ENCODE results near the gene KCNJ14. TPM values are rescaled to one million over a fixed set of nuclear protein-coding genes. Genes with fewer than 3 reads are reported as not detected.

KCNJ14 gene
- total RNA-seq, 4 donors from 2014 or later, result 4.2 to 4.7 (median 4.6) TPM

GRCh38 chr19:48477067-48477685, 21.8 kb downstream of the KCNJ14 start:
- no peak for DNase-seq (ENCODE audit: low spot score in 2 of 2)
- H3K9me3 ChIP-seq, result no peaks in the 10 kb centered on the region
- no peak for TF ChIP-seq POLR2A (IDR thresholded peaks at IDR 0.05)
- TF ChIP-seq EP300 (IDR thresholded peaks at IDR 0.05), result no peak
- no peak for TF ChIP-seq CTCF (IDR thresholded peaks at IDR 0.05)
- TF ChIP-seq POLR2AphosphoS5 (IDR thresholded peaks at IDR 0.05), result no peak
- WGBS, result 75% methylated on average over 9 of the region's 10 CpGs
- no peak overlapping the region for H3K4me3 ChIP-seq
- no peak overlapping the region for H3K27ac ChIP-seq
- no peaks in the 10 kb centered on the region for H3K27me3 ChIP-seq
- H3K4me1 ChIP-seq, result peaks cover 19% of the 10 kb centered on the region
- H3K36me3 ChIP-seq, result peaks cover 73% of the 10 kb centered on the region

GRCh38 chr19:48477698-48478338, 22.4 kb downstream of the KCNJ14 start:
- 75% methylated on average over 16 of the region's 22 CpGs for WGBS
- no peak for TF ChIP-seq EP300 (IDR thresholded peaks at IDR 0.05)
- TF ChIP-seq CTCF (IDR thresholded peaks at IDR 0.05), result no peak
- no peak for TF ChIP-seq POLR2AphosphoS5 (IDR thresholded peaks at IDR 0.05)
- TF ChIP-seq POLR2A (IDR thresholded peaks at IDR 0.05), result no peak
- Histone ChIP-seq H3K9me3 (no peaks in the 10 kb centered on the region), H3K27me3 (no peaks in the 10 kb centered on the region), H3K4me1 (peaks cover 24% of the 10 kb centered on the region), H3K4me3 (no peak overlapping the region), H3K27ac (no peak overlapping the region), H3K36me3 (peaks cover 67% of the 10 kb centered on the region)
- no peak for DNase-seq (ENCODE audit: low spot score in 2 of 2)

- H3K4me1 ChIP-seq, result peaks cover 24% of the 10 kb centered on the region
- no peaks in the 10 kb centered on the region for H3K27me3 ChIP-seq
- TF ChIP-seq CTCF (IDR thresholded peaks at IDR 0.05), result no peak
- no peak for TF ChIP-seq POLR2A (IDR thresholded peaks at IDR 0.05)
- no peak for TF ChIP-seq POLR2AphosphoS5 (IDR thresholded peaks at IDR 0.05)
- no peak for TF ChIP-seq EP300 (IDR thresholded peaks at IDR 0.05)
- WGBS, result 86% methylated on average over 25 of the region's 29 CpGs
- H3K9me3 ChIP-seq, result no peaks in the 10 kb centered on the region
- DNase-seq (ENCODE audit: low spot score in 2 of 2), result no peak
- no peak overlapping the region for H3K4me3 ChIP-seq
- peaks cover 59% of the 10 kb centered on the region for H3K36me3 ChIP-seq
- H3K27ac ChIP-seq, result no peak overlapping the region
These were observed 23.2 kb downstream of the KCNJ14 start for GRCh38 chr19:48478339-48479256.

GRCh38 chr19:48479686-48480085, 24.3 kb downstream of the KCNJ14 start:
- peaks cover 24% of the 10 kb centered on the region for H3K4me1 ChIP-seq
- no peaks in the 10 kb centered on the region for H3K9me3 ChIP-seq
- no peaks in the 10 kb centered on the region for H3K27me3 ChIP-seq
- WGBS, result 62% methylated on average over 5 of the region's 7 CpGs
- H3K4me3 ChIP-seq, result peak overlapping the region; percentile 58
- TF ChIP-seq POLR2A (IDR thresholded peaks at IDR 0.05) (no peak), POLR2AphosphoS5 (IDR thresholded peaks at IDR 0.05) (no peak), EP300 (IDR thresholded peaks at IDR 0.05) (no peak), CTCF (IDR thresholded peaks at IDR 0.05) (no peak)
- DNase-seq (ENCODE audit: low spot score in 2 of 2), result no peak
- H3K36me3 ChIP-seq, result peaks cover 48% of the 10 kb centered on the region
- H3K27ac ChIP-seq, result peak overlapping the region; percentile 80

- peak overlapping the region; percentile 58 for H3K4me3 ChIP-seq
- no peaks in the 10 kb centered on the region for H3K27me3 ChIP-seq
- no peaks in the 10 kb centered on the region for H3K9me3 ChIP-seq
- 4% methylated on average over 22 of the region's 32 CpGs for WGBS
- DNase-seq (ENCODE audit: low spot score in 2 of 2), result no peak
- peaks cover 43% of the 10 kb centered on the region for H3K36me3 ChIP-seq
- peaks cover 24% of the 10 kb centered on the region for H3K4me1 ChIP-seq
- H3K27ac ChIP-seq, result peak overlapping the region; percentile 80
- TF ChIP-seq POLR2AphosphoS5 (IDR thresholded peaks at IDR 0.05) (peak in 1 of 3 donors; percentile 5), CTCF (IDR thresholded peaks at IDR 0.05) (no peak)
These were observed 24.8 kb downstream of the KCNJ14 start for GRCh38 chr19:48480183-48480557.
